GM19452 (cell line): Measurements from ENCODE around the gene CENPB.
"Not testable (repeated sequence)": the region's sequence is repeated elsewhere in the genome, so short reads cannot be mapped to it uniquely, and the experiment has no call there.

ENCODE experiments used
- ATAC-seq: cut with Tn5 transposase; IDR thresholded peaks from one replicate; pipeline ENCODE4 v1.9.1; 2021; ENCODE audit not compliant: unreplicated experiment

CENPB gene

DNA sequence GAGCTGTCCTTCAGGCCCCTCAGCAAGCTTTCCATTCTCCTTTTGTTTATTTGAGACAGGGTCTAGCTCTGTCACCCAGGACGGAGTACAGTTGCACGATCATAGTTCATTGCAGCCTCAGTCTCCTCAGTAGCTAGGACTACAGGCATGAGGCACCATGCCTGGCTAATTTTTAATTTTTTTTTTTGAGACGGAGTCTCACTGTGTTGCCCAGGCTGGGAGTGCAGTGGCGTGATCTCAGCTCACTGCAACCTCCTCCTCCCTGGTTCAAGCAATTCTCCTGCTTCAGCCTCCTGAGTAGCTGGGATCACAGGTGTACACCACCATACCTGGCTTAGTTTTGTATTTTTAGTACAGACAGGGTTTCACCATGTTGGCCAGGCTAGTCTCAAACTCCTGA lies 2.7 kb upstream of the CENPB start:
- ATAC-seq, result not testable (repeated sequence)

DNA sequence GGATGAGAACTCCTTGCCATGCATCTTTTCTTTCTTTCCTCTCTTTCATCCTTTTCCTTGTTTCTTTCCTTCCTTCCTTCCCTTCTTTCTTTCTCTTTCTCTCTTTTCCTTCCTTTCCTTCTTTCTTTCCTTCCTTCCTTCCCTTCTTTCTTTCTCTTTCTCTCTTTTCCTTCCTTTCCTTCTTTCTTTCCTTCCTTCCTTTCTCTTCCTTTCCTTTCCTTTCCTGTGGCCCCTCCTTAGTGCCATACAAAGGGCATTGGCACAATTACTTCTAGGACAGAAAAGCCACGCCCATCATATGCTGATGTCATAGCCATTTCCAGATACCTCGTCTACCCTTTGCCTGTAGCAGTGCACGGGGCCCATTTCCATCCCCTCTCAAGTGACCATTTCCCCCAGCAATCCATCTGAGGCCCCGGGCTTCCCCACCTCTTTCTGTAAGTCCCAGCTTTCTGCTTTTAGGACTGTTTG lies 2.2 kb upstream of the CENPB start:
- no peak for ATAC-seq

DNA sequence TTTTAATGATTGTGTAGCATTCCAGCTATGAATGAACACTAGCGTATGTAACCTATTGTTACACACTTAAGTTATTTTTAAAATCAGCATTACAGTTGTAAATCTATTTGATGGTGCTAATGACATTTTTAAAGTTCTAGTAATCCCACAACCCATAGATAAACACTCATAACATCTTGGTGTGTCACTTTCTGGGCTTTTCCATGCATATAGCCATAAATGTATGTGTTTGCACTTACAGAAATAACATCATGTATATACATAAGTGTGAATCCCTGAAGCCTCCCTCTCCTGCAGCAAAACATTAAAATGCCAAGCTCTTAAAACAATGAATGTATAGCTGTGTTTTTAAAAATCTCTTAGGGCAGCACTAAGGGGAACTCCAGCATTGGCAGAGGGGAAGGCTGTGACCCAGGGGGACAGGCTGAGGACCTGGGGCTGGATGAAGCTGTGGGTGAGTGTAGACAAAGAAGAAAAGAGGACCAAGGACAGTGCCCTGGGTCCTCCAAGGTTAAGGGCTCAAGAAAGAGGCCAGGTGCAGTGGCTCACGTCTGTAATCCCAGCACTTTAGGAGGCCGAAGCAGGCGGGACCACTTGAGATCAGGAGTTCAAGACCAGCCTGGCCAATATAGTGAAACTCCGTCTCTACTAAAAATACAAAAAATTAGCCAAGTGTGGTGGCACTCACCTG lies 929 bp upstream of the CENPB start:
- ATAC-seq, result no peak

DNA sequence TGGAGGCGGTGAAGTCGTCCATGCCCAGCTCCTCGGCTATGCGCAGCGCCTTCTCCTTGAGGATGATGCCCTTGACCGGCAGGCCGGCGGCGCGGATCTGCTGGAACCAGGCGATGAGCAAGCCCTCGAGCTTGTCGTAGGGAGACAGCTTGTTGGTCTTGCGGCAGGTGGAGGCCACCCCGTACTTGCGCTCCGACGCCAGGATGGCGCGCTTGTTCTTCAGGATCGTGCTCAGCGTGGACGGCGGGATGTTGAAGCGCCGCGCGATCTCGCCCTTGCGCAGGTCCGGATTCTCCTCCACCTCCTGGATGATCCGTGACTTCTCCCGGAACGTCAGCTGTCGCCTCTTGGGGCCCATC lies 435 bp downstream of the CENPB start:
- peak; percentile 16 for ATAC-seq

DNA sequence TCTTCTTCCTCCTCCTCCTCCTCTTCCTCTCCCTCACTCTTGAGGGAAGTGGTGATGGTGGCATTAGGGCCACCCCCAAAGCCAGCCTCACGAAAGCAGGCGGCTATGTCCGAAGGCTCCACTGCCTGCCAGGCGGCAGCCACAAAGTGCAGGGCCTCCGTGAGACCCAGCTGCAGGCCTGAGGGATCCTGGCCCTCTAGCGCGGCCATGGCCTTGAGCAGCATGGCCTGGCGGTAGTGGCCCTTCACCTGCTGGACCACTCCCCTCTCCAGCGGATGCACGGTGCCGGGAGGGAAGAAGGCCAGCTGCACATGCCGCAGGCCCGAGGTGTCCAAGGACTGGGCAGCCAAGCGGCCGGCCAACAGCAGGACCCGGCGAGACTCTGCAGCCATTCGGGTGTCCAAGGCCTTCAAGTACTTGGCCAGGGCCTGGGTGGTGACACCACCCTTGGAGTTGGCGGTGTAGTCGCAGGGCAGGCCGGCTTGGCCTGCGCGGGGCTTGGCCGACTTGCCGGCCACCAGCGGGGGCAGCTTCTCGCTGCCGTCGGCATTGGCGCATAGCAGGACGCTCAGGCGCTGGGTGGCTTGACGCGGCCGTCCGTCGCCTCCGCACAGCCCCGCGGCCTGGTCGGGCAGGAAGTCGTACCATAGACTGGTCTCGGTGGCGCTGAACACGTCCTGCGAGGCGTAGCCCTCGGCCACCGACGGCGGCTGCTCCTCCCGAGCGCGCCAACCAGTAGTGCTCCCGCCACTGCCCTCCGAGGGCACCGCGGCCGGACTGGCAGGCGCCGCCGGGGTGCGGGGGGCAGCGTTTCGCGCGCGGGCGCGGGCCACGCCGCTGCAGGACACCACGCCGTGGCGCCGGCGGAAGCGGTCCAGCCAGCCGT lies 1.1 kb downstream of the CENPB start:
- no peak for ATAC-seq

DNA sequence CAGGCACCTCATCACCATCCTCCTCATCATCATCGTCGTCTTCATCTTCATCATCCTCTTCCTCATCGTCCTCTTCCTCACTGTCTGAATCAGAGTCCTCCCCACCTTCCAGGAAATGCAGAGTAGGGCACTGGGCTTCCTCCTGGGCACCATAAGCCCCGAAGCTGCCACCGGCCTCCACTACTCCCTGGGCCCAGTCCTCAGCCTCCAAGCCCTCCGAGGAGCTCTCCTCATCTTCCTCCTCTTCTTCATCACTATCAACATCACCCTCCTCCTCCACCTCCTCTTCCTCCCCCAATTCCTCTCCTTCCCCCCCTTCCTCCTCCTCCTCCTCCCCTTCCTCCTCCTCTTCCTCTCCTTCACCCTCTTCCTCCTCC lies 1.7 kb downstream of the CENPB start:
- ATAC-seq, result no peak

DNA sequence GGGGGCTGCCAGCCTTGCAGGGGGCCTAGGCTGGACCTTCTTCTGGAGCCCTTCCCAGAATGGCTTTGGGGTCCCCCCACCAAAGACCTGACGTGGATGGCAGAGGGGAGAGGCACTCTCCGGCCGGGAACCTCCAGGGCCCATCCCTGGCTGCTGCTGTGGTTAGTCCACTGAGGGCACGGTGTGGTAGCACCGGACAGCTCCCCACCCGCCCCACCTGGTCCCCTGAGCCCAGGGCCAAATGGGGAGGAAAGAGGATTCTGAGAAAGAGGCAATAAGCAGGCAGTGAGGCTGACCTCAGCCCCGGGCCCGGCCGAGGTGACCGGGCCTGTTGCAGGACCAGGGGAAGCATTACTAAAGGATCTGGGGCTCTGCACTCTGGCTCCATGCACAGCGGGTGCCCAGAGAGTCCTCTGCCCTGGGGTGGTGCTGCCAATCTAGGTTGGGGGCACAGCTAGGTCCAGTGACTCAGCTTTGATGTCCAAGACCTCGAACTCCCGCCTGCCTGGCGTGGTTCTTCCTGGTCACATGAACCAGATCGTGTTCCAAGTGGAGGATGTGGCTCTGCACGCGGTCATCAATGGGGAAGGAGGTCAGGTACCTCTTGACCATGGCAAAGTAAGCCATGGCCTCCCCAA lies 2.2 kb downstream of the CENPB start:
- ATAC-seq, result no peak

DNA sequence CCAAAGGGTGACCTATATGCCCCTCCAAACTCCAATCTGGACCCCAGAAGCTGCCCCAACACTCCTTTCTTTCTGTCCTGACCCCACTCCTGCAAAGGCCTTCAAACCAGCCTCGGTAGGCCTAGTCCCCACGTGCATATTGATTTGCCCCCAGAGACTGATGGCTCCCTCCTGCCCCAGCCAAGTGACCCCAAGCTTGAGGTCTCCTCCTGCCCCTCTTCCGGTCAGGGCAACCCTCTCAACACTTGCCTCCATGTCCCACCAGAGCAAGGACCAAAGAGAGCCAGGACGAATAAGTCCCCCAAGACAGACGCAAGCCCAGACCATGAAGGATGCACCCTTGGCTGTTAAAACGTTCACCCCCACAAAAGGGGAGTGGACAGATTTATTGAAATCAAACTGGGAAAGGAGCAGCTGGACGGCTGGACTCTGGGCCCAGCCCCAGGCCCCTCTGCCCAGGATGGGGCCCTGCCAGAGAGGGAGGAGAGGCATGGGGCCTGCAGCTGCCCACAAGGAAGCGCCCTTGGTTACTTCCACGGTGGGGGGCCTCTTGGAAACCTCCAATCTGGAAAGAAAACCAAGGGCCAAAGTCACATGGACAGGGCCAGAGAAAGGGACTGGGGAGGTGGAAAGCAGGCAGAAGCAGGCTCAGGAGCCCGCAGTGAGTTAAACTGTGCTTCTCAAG lies 2.9 kb downstream of the CENPB start:
- no peak for ATAC-seq

DNA sequence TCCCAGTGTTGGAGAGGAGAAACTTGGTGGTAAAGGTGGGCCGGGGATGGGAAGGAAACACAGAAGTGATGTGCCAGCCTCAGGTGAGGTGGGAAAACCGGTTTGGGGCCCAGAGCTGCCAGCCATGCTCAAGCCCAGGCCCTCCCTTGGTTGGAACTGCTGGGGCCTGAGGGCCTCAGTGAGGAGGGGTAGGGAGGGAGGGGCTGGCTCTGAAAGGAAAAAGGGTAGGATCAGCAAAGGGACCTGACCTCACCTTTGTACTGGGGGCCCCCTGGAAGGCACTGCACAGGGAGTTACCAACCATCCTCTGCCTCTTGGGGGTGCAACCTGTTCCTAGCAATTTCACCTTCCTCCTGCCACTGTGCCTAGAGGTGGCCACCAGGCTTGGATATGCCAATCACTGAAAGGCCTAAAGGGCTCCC lies 3.5 kb downstream of the CENPB start:
- ATAC-seq, result no peak

DNA sequence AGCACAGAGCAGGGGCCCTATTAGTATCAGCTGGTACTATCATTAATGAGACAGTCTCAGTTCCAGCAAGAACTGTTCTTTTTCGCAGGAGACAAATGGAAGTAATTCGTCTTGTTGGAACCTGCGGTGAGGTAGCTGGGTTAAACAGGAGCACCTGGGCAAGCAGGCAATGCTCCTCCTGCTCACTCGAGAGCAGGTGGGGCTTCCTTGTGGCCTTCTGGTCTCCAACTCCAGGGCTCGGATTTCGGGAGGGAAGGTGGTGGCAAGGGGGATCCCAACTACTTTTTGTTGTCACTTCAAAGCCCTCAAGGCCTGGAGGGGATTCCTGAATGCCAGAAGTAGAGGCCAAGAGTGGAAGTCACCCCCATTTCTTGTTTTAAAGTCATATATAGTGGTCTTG lies 3.9 kb downstream of the CENPB start:
- ATAC-seq, result no peak

DNA sequence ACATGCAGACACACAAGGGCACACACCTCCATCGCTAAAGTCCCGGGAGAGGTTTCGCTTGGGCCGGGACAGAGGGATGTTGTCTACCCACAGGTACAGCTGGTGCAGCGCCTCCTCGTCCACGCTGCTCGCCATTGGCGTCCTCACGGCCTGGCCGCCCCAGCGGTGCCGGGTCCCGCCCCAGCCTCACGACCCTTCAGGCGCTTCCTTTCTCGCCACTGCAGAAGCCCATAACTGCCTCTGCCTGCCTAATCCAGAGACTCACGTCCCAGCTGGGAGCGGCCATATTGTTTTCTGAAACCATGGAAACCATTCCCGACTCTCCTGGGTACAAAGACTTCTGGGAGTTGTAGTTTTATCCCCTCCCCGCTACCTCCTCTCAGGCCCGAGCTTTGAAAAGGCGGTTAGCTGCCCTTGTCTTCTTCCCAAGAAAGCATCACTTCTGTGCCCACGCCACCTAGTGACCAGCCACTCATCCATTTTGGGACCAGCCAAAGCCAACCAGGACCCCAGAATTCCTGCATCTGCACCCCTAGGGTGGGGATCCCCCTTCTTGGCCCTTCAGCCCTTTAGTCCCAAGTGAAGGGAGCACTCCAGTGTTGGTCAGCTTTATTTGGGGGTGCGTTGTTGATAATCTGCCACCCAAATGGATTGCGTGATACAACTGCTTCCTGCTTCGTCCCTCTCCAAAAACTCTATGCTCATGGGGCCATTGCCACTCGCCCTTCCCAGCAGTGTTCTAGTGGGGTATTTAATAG lies 5.2 kb downstream of the CENPB start, which contains the start of gene SPEF1:
TSS of gene SPEF1 (minus strand) at position 296 of the 758 bp plus-strand sequence. CDS start at position 135, 161 bp downstream.
- ATAC-seq, result peak; percentile 52

DNA sequence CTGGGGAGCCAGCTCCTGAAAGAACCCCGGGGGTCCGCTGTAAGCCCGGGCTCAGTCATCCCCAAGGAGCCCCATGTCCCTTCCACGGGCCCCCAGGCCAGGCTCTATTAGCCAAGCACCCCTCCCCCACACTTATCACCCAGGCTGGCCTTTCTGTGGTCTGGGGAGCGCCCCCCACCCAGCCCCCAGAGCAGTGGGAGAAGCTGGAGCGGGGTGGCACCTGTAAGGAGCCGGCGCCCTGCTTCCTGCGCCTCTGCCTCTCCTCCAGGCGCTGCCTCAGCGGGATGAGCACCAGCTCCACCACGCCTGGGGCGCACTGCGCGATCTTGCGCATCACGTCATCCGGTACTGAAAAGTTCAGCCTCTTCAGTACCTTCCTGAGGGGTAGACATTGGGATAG lies 7.6 kb downstream of the CENPB start:
- ATAC-seq, result no peak

DNA sequence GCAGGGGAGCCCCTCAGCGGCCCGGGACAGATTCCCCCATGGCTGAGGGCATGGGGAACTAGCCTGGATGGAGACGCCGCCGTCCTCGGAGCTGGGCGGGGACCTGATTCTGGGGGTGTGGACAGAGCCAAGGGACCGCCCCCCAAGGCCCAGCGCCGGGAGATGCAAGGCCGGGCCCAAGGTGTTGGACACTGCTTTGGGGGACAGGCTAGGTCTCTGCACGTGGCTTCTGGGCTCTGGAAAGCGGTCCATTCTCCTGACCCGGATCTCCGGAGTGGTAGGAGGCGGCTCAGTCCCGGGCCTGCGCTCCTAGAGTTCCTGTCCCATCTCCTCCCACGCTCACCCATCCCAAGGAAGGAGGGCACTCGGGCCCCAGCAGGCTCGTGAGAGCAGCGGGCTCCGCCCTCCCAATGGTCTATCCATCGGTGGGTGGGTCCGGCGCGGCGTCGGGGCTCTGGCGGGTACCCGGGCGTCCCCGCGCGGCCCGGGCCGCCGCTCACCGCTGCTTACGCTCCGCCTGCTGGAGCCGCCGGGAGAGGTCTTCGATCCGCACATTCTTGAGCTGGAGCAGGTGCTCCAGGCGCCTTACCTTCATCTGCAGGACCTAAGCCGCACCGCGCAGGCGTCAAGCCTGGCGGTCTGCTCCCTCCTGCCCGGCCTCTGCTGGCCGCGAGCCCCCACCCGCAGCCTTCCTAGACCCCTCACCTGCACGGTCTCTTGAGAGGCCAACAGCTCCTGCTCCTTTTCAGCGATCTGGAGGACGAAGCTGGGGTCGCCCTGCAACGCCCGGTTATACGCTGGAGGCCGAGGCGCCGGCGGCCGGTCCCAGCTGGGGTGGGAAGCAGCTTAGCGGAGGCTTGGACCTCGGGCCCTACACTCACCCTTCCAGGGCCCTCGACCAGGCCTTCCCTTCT lies 8.6 kb downstream of the CENPB start:
- ATAC-seq, result no peak

DNA sequence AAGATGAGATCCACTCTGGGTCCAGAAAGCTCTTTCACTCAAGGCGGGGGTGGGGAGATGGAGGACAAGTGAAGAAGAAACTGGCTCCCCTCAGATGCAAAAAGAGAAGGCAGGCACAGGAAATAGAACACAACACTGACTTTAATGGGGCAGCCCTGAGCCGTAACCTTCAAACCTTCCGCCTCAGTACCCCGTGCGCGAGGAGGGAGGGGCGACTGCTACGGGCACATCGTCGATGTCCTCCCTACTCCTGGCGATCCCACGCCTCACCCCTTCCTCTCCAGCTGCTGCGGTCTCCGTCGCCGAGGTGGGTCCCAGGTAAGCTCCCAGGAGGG lies 9.2 kb downstream of the CENPB start:
- no peak for ATAC-seq

DNA sequence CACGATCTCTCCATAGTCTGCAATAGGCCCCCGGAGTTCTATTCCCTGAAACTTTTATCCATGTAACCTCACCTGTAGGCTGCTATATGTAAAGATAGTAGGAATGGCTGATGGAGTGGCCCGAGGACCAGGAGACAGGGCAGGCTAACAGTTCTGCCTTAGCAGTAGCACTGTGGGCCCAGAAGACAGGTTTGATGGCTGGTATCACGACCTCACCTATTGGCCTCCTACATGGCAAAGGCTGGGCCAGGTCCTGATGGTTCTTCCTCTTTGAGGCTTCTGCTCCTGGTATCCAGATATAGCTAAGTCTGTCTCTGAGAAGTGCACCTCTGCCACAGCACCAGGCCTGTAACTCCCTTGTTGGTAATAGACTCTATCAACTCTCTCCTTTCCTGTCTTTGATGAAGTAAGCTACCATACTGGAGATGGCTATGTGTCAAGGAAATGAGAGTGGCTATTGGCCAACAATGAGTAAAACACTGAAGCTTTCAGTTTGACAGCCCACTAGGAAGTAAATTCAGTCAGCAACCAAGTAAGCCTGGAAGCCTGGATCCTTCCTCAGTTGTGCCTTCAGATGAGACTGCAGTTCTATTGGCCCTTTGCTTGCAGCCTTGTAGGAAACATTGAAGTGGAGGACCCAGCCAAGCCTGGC lies 11.0 kb downstream of the CENPB start:
- no peak for ATAC-seq

DNA sequence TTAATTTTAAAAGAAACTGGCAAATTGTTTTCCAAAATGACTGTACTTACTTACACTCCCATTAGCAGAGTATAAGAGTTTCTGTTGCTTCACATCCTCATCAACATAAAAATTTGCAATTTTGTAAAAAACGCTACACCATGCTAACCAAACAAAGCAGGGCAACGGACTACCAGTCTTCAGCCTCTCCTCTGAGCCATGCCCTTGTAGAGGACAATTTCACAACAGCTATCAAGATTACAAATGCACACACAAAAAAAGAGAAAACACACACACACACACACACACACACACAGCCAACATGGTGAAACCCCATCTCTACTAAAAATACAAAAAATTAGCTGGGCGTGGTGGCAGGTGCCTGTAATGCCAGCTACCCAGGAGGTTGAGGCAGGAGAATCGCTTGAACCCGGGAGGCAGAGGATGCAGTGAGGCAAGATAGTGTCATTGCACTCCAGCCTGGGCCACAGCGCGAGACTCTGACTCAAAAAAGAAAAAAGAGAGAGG lies 14.9 kb downstream of the CENPB start:
- ATAC-seq, result no peak

DNA sequence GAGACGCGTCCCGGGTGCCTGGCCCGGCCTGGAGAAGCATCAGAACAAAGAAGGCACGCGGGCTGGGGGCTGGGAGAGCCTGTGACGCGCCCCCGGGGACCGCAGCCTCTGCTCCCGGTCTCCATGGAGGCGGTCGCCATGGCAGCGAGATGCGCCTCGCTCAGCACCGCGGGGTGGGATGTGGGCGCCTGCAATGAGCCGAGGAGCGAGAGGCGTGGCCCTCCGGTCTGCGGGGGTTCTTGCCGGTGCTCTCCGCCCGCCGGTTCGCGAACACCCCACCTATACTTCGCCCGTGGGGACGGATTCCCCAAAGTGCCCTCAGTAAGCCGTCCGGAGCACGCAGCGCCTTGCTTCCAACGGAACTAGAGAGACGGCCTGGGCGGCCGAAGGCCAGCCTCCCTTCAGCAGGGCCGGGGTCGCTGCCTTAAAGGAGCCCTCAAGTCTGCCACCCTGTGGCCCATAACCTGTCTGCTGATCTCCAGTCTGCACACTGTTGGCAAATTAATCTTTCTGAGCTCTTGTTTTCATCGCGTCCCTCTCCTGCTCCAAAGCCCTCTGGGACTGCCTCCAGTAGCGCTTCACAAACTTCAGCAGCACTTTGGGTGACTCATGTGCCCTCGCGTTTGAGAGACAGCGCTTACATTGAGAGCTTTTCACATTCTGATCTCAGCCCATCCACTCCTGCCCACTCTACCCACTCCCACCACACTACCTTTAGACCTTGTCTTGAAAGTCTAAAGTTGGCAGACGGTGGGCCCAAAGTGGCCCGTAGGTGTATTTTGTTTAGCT lies 18.0 kb downstream of the CENPB start:
- peak; percentile 31 for ATAC-seq
